Neural progenitor cell (in vitro differentiated cells): Measurements from ENCODE around the gene LARGE1.

Experiments used
- EZH2phosphoT487 ChIP-seq: fragments of 200-600 bp; sonication (generic); IDR thresholded peaks from 2 replicates; pipeline ENCODE4 v1.6.1; 2017; ENCODE audit warnings: antibody characterized with exemption
- TF ChIP-seq, protein P1 (sequence below): fragments of 200-600 bp; sonication (generic); IDR thresholded peaks from 2 replicates; pipeline ENCODE4 v1.5.1; 2017; ENCODE audit warnings: antibody characterized with exemption, mild to moderate bottlenecking

DNA sequence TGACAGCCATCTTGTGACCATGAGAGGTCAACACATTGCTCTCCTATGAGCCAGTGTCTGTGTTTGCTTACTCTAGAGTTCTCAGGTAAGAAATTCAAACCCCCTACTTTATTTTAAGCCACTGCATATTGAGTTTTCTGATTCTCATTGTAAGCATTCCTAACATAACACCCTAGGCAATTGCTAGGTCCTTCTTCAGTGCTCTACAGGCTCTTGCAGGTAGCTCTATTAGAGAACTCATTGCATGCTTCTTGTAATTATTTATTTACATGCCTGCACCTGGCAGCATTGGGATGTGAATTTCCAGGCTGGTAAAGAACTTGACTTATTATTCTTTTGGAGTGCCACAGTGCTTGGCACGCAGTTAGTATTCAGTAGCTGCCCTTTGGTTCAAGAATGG lies 573.3 kb downstream of the LARGE1 start:
- TF ChIP-seq, protein P1, sequence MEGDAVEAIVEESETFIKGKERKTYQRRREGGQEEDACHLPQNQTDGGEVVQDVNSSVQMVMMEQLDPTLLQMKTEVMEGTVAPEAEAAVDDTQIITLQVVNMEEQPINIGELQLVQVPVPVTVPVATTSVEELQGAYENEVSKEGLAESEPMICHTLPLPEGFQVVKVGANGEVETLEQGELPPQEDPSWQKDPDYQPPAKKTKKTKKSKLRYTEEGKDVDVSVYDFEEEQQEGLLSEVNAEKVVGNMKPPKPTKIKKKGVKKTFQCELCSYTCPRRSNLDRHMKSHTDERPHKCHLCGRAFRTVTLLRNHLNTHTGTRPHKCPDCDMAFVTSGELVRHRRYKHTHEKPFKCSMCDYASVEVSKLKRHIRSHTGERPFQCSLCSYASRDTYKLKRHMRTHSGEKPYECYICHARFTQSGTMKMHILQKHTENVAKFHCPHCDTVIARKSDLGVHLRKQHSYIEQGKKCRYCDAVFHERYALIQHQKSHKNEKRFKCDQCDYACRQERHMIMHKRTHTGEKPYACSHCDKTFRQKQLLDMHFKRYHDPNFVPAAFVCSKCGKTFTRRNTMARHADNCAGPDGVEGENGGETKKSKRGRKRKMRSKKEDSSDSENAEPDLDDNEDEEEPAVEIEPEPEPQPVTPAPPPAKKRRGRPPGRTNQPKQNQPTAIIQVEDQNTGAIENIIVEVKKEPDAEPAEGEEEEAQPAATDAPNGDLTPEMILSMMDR: no peak
- TF ChIP-seq EZH2phosphoT487: no peak
